Kidney tubule cell (primary cell): Measurements from ENCODE around the gene ZNF362.

Experiments
- DNase-seq: peaks from one replicate; pipeline ENCODE4 v3.0.0-alpha.2; 2018; ENCODE audit warnings: low spot score

The ZNF362 gene

DNA sequence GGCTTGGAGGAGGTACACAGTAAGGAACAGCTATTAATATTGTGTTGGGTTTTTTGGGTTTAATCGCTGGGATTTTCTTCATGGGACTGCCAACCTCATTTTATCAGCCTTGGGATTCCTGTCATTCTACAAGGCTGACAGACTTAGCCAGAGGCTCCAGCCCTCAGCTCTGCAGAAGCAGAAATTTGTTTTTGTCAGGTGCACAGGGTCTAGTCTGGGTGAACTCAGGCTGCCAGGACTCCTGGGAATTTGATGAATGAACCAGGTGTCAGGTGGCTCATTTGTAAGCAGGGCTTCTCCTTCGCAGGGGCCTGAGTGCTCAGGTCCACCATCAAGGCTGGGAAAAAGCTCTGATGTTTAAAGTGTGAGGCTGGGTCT is 11.5 kb upstream of the ZNF362 start:
- DNase-seq = no peak

DNA sequence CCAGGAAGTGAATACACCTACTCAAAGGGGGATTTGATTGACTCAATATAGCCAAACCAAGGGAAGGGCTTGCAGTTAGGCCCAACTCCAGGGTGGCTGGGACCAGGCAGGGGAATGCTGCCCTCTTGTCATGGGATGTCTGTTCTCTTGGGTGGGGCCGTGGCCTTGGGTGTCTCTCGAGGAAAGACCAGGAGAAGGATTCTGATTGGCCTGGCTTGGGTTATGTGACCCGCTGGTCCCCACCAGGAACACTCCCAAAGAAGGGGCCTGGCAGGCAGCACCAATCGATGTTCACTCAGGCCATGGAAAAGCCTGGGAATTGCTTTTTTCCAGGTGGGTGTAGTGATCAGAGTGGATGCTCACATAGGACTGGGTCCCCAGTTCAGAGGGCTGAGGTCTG is 10.1 kb upstream of the ZNF362 start:
- no peak for DNase-seq

DNA sequence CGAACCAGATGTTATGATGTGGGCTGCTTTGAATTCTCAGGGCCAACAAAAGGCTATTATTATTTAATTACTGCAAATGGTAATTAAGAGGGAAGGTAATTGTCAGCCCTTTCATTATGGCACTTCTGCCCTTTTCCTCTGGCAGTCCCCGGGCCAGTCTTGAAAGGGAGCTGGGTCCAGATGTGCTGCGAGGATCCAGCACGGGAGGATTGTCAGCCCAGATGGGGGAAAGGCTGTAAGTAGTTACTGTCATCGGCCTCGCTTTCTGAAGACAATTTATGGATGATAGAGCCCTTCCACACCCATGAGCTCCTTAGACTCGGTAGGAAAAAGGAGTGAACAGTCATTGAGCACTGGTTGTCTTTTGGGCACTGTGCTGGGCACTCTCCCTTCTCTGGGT is 8.7 kb upstream of the ZNF362 start:
- DNase-seq = no peak

DNA sequence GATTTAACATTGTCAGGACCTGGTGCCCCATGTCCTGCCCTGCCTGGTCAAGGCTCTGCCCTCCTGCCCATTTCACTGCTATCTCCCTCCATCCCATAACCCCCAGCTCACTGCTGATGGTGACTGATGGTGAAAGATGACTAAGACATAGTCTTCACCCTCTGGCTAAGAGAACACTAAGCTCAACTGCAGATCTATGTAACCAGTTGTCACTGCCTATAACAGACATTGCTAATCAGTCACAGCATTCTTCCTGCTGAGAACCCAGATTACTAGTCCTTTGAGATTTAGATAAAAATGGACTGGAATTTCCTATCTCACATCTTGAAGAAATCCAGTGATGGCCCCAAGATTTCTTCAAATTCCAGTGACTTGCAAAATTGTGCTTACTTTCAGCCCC is 8.0 kb upstream of the ZNF362 start:
- DNase-seq = no peak

DNA sequence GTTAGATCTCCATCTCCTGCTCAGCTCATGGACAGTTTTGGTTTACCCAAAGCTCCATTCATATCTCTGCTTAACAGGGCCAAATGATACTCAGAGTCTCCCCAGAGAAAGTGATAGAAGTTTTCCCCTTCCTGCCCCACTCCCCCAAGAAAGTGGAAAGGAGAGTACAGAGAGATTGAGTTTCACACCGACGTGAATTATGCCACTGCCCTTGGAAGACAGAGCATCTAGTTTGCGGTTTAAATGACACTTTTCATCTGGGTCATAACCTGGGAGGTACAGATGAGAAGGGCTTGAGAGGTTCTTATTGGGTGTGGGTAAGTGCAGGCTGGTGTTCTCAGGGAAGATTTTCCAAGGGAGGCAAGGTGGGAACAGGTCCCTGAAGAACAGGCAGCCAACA is 6.9 kb upstream of the ZNF362 start:
- no peak for DNase-seq

DNA sequence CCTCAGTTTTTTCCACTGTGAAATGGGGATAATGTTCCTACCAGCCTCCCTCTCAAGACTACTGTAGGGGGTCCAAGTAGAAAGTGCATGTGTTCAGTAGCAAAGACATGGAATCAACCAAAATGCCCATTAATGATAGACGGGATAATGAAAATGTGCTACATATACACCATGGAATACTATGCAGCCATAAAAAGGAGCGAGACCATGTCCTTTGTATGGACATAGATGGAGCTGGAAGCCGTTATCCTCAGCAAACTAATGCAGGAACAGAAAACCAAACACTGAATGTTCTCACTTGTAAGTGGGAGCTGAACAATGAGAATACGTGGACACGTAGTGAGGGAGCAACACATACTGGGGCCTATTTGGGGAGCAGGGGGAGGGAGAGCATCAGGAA is 6.1 kb upstream of the ZNF362 start:
- DNase-seq = no peak

DNA sequence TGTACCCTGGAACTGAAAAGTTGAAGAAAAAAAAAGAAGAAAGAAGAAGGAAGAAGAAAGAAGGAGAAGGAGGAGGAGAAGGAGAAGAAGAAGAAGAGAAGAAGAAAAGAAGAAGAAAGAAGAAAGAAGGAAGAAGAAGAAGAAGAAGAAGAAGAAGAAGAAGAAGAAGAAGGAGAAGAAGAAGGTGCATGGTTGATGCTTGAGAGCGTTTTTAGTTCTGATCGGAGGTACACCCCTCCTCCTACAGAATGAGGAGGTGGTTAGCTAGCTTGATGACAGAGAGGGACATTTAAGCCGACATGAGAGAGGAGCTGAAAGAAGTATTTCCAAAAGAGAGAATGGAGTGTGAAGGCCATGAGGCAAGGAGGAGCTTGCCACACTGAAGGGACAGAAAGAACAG is 5.6 kb upstream of the ZNF362 start:
- no peak for DNase-seq

DNA sequence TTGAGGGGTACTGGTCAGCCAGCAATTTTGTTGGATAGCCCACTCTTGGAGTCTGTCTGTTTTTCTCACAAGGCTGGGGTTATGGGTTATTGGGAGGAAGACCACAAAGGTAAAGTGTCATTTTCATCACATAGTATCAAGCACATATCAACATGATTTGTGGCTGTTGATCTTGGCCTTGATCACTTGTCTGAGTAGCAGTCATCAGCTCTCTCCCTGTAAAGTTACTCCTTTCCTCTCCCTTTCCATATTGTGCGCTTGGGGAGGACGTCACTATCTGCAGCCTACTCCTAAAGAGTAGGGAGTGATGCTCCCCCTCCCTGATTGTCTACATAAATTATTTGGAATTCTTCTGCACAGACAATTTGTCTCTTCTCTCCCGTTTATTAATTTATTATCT is 1.8 kb upstream of the ZNF362 start:
- DNase-seq = no peak

DNA sequence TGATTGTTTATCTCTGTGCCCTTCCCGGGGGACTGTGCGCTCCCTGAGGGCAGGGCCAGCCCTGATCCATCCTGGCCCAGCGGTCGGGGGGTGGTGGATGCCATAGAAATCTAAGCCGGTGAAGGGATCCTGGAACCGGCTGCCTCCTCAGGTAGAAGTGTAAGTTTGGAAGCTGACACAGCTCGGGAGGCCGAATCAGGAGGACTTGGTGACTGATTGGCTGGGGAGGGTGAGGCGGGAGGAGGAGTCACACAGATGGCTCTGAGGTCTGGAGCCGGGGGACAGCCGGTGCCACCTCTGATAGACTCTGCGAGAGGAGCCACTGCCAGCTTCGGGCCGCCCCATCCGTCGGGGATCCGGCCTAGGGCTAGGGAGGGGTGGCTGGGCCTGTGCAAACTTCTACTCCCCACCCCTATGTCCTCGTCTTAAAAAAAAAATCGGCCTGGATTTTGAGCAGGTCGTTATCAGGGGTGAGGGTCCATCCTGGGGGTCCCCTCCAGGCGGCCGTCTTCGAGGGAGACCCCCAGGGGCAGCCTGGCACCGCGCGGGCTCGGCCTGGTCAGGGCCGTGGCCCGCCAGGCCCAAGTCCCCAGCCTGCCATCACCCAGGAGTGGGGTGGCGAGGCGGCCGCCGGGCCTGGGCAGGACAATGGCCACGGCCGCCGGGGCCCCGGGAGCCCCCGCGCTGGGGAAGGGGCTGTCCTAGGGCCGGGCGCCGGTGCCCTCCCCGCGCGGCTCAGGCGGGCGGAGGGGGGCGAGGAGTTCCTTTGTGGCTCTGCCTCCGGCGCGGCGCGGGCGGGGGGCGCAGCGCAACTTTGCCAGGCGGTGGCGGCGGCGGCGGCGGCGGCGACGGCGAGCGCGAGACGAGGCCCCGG is 708 bp upstream of the ZNF362 start:
- DNase-seq = peak; percentile 82

DNA sequence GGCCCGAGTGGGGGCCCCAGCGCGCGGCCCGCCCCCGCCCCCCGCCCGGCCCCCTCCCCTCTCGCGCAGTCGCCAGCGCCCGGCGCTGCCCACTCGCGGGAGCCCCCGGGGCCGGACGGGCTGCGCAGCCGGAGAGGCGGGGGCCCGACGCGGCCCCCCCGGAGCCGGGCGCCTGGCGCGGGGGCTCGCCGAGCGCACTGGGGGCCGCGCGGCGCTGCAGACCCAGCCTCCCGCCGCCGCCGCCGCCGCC is 146 bp upstream of the ZNF362 start:
- no peak for DNase-seq

DNA sequence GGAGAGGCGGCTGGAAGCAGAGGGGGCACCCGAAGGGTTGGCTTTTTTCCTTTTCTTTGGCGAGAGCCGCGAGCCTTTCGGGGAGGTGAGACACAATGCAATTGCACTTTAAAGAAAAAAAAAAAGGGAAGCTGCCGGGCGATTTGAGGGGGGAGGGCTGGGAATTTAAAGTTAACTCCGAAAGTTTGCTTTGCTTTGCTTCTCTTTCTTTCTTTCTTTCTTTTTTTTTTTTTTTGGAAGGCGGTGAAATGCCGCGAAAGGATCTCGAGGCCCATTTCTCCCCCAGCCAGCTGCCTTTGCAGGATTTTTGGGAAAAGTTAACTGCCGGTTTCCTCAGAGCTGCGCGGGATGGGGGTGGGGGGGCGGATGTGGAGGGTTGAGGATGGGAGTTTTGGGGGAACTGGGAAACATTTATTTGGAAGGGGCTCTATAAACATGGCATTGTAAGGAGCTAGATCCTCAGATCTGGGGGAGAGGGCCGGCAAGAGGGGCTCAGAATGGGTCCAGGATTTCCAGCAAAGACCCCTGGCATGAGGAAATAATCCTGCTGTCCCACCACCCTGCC is 997 bp downstream of the ZNF362 start:
- no peak for DNase-seq

DNA sequence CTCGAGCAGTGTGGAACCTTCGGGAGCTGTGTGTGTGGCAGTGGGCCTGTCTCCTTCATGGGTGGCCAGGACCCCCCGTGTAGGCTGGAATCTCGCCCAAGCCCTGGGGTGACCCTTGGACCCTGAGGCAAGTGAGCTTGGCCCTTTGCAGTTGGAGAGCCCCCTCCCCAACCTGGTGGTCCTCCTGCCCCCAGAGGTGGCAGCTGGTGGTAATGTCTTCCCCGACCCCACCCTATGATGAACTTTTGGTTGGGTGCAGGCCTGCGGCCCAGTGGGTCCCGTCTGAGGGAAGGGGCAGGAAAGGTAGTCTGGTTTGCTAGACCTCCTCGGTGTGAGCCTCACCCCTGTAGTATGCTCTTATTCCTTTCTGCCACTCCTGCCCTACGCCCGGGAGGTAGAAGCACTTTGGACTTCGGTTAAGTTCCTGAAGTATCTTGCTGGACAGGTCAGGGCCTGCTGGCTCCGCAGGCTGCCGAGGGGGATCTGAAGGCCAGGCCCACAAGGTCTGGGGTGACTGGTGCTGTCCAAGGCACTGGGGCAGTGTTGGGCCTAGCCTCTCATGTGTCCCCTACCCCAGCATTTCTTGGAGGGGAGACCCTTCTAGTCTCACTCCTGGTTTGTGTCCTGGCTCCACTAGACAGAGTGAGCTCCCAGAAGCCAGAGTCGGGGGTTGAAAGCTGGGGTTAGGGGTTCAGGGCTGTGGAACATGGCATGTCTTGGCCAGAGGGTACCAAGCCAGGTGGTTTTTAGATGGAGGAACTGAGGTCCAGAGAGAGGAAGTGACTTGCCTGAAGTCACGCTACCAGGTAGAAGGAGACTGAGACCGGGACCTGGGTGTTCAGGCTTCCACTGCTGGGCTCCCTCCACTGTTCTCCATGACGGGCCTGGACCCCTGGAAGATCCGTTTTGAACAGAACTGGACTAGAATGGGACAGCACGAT is 1.8 kb downstream of the ZNF362 start:
- DNase-seq = peak; percentile 15

DNA sequence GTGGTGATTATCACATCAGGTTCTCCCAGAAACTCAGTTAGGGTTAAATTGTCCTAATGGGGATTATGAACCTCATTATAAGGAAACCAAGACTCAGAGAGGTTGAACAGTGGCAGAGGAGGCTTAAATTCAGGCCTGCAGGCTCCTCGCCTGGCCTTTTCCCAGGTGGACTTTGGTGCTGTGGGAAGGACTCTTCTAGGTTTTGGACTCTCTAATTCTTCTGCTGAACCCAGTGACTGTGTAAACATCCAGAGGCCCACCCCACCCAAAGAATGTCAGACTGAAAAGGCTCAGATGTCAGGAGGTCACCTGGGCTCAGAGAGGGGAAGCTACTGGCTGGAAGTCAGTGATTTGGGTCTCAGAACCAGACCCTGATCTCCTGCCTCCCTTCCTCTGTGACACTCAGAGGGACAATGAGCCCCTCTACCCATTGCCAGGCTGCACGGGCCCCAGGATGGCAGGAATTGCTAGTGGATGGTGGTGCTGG is 2.5 kb downstream of the ZNF362 start:
- no peak for DNase-seq

DNA sequence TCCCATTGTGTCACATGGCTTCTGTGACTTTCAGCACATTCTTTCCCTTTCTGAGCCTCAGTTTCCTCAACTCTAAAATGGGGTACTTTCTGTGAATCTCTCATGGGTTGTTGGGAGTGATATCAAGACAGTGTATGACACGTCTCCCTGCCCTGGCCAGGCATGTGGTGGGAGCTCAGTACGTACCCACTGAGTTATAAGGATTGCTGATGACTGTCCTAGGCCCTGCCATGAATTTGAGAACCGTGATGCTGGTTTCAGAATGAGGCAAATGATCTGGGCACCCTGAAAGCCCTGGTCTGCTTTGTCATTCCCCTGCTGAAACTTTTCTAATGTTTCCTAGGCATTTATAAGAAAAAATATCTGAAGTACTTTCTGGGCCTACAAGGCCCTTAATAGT is 3.6 kb downstream of the ZNF362 start:
- DNase-seq = no peak

DNA sequence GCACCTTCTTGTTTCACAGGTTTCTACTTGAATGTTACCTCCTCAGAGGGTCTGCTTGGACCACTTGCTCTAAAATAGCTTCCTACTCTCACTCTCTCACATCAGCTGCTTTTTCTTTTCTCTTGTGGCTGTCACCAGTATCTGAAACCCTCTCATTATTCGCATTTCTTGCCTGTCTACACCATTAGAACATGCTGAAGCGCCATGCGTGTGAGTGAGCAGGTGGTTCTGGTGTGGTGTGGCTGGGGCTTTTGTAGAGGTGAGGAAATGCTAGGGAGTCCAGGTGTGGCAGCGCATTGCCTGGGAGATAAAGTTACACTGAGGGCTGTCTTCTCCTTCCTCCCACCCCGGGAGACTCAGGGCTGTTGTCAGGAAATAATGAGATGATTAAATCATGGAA is 4.1 kb downstream of the ZNF362 start:
- DNase-seq = no peak

DNA sequence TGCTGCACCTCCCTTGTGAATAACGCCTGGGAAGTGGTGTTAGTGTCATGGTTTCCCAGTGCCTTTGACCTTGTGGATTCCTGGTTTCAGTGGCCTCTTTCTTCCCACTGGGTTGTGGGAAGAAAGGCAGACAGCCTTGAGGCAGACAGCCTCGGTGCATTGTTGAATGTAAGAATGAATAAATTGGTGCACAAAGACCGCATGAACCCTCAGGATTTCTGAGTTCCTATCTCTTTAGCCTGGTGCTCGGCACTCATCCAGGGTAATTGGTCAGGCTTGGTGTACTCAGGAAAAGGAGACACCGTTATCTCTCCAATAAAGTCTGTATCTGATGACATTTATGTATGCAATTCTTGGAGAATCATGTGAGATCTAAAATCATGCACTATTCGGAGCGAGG is 5.1 kb downstream of the ZNF362 start:
- DNase-seq = no peak

DNA sequence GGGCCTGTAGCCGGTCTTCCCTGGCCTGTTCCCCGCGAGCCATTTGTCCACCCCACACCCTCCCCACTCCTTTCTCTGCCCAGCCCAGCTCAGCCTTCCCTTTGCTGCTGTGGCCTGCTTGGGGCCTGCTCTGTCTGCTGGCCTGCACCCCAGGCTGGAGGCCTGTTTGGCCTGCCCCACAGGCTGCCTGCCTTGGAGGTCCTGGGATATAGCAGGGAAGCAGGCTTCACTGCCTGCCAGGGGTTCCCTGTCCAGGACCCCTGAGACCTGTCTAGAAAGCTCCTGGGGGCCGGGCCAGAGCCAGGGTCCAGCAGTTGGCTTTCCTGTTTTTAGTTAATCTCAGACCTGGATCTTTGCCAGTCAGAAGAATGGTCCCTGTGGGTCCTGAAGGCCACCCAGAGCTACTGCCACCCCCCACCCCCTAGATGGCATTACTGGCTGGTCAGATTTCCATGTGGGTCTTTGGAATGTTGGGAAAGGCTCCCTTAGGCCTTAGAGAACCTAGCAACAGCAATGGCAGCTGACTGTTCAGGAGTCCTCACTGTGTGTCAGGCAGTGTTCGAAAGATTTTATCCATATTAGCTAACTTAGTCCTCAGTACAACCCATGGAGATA is 7.7 kb downstream of the ZNF362 start:
- no peak for DNase-seq

DNA sequence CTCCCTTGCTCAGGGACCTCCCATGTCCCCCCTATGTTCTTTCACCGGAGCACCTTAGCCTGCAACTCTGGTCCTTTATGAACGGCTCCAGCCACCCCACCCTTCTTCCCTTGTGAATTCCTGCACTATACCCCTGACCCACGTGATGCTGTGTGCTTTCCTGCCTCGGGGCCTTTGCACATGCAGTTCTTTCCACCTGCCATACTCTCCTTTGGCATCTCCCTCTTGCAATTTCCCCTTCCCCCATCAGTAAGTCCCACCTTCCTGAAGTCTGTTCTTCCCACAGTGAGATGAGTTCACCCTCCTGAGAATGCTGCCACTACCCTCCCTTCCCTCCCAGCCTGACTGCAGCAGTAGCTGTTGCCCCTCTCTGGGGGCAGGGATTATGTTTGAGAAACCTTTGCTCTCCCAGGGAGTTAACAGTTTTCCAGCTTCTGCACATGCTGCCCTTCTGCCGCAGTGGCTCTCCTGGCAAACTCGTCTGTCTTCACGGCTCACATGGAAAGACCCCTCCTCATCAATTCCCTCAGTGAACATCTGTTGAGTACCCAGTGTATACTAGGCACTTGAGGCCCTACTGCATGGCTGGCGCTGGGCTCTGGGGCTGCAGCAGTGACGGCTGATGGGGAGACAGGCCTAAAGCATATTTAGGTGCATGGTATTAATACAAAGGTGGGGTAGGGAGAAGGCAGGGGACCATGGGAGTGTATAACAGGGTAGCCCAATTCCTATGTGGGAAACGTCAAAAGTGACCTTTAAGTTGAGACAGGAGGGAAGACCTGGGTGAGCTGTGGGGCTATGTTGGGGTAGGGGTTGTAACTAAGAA is 9.7 kb downstream of the ZNF362 start:
- DNase-seq = no peak

DNA sequence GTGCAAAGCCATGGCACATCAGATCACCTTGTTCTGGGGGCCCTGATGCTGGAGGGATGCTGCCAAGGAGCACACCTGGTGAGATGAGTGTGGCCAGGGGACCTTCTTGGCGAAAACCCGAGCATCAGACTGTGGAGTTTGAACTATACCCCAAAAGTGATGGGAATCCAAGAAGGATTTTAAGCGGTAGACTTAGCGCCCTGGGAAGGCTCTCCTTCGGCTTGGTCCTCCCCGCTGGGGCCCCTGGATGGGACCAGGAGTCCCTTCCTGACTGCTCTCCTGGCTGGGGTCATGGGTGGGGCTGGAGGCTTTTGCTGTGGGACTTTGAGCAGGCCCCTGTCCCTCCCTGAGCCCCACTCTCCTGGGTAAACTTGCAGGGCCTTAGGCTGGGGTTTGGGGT is 10.5 kb downstream of the ZNF362 start:
- DNase-seq = no peak

DNA sequence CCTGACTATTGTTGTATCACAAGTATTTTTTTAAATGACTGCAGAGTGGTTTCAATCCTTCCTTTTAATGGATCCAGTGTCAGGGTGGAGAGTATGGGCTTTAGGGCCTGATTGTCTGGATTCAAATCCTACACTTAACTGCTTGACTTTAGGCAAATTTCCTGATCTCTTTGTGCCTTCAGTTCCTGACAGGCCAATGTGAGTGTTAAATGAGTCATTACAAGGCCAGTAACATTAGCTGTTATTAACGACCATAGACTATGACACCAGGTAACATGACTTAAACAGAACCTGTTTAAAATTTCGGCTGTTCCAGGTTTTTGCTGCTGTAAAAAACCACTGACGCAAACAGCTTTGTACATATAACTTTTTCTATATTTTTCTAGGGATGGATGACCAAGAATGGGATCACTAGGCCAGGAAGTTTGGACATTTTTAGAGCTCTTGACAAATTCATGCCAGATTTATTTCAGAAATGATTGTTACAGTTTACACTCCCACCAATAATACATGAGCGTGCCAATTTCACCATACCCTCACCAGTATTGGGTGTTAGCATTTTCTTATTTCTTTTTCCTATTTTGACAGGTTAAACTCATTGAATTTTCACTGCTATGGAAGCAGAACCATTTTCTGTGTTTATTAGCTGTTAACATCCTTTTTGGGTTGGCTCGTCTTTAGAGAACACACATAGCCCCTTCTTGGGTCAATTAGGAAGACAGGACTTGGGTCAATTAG is 11.3 kb downstream of the ZNF362 start:
- peak; percentile 34 for DNase-seq

DNA sequence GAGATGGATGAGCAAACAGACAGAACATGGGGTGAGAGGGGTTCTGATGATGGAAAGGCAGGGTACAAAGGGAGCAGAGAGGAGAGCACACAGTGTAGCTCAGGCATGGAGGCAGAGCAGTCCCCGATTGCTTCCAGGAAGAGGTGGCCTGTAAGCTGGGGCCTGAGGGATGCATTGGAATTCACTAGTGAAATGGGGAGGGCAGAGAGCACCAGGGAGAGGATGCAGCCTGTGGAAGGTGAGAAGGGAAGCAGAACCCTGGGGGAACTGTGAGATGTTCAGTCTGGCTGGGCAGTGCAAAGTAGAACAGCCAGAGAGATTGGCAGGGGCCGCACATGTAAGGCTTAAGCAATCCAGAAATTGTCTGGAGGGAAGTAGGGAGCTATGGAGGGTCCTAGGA is 12.2 kb downstream of the ZNF362 start:
- no peak for DNase-seq
